ENCODE measurements around the gene TPP1.
A peak's percentile ranks its signal among the peaks of the same experiment; 100 is the strongest.

TPP1 gene

DNA sequence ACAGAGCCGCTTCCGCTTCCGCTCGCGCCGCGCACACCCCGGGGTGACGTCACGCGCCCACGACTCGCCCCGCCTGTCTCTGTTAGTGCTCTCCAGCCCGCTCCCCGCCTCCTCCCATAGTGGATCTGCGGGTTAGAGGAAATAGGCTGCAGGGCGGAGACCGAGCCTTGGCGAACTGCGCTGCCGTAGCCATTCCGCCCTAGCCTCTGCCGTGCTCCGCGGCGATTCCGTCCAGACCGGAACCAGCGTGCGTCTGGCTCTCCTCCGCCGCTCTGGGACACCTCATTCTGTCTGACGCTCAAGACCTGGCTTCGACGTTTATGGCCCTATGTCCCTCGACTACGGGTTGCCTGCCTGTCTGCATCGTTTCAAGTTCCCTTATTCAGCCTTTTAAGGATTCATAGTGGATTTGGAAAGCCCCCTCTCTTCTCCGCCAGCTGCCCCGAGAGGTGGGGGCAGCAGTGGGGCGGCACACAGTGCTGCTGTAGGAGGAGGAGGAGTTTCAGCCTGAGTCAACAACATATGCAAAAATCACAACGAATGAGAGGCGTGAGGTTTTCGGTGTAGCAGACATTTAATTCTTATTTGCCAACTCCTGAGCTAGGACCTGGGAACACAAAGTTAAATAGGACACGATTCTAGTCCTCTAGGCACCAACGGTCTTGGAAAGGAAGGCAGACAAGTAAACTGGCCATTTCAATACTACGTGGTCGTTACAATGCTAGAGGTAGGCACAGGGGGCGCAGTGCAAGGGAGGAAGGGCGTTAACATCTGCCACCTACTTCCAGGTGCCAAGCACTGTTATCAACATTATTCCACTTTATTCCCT is 6.8 kb downstream of the TPP1 start, which contains the start of gene TAF10:
Gene TAF10 (minus strand): TSS at position 4 of the 829 bp plus-strand sequence. CDS start 27 bp downstream, outside the sequence.
- peak; percentile 88 to 90 for DNase-seq (ENCODE audit: low read depth in 1 of 2, low spot score in 1 of 2)

DNA sequence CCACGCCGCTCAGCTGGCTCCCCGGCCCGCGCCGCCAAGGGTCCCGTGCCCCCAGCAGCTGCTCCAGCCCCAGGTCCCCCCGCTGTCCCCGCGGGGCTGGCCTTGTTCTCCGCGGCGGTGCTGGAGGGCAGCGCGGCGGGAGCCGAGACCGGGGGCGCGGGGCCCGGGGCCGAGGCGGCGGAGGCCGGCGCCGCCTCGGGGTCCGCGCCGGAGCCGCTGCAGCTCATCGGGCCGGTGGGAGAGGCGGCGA is 7.3 kb downstream of the TPP1 start:
- DNase-seq (ENCODE audit: low read depth in 1 of 2, low spot score in 1 of 2) = no peak

DNA sequence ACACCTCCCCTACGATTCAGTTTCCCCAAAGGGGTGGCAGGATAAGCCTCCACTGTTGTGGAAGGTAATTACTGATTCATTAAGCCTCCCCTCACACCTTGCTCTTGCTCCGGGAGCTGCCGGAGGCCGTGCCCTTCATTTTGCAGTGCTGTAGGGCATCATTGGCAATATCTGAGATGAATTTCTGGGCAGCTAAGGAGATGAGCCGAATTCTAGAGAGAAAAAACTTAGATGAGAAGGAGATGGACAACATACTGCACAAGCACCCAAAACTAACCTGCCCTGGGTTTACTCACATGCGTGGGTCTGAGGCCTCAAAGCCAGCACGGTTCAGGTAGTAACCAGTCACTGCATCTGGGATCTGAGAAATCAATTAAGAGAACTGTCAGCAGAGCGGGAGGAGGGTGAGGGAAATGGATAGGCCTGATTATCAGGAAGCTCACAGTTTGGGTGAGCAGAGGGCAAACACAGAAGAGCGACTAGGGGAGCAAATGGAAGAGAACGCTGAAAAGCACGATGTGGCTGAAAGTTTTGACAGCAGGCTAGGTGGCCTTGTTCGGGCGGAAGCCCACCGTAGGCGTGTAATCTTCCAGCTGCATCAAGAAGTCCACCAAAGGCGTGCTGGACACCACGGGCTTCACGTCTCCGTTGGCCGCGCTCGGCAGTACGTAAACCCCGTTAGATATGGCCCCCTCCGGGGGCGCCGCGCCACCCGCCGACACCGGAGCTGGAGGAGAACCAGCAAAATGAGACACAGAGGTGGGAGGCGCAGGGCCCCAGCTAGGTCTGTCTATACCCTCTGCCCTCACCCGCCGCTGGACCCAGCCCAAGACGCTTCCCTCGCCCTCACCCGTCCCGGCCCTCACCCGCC is 7.9 kb downstream of the TPP1 start:
- no peak for DNase-seq (ENCODE audit: low read depth in 1 of 2, low spot score in 1 of 2)

DNA sequence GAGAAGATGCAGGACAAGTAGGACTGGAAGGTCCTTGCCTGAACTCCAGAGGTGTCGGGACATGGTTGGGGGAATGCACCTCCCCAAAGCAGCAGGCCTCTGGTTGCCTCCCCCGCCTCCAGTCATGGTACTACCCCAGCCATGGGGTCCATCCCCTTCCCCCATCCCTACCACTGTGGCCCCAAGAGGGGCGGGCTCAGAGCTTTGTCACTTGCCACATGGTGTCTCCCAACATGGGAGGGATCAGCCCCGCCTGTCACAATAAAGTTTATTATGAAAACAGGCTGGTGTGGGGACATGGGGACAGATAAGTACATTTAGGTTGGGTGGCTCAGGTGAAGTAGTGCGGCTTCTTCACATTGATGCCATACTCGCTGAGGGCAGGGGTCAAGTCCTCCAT is 8.6 kb downstream of the TPP1 start:
- DNase-seq (ENCODE audit: low read depth in 1 of 2, low spot score in 1 of 2) = no peak

DNA sequence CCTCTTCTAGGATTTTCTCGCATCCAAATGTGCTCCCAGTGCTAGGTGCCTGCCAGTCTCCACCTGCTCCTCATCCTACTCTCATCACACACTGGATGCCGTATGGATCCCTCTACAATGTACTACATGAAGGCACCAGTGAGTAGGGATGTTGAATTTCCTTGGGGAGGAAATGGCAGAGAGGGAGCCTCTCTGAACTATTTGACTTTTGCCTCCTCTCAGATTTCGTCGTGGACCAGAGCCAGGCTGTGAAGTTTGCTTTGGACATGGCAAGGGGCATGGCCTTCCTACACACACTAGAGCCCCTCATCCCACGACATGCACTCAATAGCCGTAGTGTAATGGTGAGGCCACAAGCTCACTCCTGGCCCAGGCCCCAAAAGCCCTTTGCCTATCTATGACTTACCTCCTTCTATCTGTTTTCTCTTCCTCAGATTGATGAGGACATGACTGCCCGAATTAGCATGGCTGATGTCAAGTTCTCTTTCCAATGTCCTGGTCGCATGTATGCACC is 9.7 kb downstream of the TPP1 start:
- no peak for DNase-seq (ENCODE audit: low read depth in 1 of 2, low spot score in 1 of 2)

DNA sequence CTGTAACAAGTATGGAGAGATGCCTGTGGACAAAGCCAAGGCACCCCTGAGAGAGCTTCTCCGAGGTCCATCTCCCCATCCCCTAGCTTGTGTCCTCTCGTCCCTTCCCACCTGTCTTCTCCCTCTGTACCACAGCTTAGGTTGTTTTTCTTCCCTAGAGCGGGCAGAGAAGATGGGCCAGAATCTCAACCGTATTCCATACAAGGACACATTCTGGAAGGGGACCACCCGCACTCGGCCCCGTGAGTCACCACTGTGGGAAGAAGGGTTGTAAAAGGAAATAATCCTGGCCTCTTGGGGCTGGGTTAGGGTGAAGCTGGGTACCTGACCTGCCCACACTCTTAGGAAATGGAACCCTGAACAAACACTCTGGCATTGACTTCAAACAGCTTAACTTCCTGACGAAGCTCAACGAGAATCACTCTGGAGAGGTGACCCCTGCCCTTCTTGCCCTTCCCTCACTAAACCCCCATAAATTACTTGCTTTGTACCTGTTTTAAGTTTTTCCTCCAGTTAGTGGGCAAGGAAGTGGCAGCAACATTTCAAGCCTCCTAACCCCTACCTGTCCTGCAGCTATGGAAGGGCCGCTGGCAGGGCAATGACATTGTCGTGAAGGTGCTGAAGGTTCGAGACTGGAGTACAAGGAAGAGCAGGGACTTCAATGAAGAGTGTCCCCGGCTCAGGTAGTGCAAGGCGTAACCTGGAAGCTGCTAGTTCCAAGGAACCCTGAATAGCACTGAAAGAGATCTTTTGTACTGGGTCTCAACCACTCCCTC is 10.3 kb downstream of the TPP1 start:
- no peak for DNase-seq (ENCODE audit: low read depth in 1 of 2, low spot score in 1 of 2)

DNA sequence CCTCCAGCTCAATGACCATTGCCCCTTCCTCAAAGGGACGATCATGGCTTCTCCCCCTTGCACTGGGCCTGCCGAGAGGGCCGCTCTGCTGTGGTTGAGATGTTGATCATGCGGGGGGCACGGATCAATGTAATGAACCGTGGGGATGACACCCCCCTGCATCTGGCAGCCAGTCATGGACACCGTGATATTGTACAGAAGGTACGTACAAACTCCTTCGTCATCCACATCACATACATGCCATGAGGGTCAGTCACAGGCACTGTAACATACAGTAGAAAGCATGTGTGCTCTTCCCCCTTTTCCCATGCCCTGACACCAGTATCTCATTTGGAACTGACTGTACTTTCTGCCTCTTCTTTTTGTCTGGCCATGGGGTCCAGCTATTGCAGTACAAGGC is 11.2 kb downstream of the TPP1 start:
- DNase-seq (ENCODE audit: low read depth in 1 of 2, low spot score in 1 of 2) = no peak

DNA sequence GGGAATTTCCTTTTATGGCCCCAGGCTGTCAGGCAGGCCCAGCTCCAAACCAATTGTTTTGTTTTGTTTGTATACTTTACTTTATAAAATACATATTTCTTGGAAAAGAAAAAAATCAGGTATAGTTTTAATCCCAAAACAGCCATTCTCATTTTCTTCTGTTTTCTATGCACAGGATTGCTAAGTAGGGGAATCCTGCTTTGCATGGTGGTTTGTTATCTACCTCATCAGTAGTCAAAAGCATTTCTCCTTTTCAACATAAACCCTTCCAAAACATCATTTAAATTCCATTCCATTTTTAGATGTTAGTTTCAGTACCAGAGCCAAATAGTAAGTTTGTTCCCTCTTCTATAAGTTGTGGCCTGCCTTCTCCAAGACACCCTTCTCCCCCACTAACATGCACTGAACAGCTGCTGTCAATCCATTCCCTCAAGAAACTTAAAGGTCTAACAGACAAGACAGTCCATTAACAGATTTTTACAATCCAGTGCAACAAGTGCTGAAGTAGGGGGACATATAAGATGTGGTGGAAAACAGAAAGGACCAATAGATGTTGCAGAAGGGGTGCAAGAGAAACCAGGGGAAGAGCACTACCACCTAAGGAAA is 11.9 kb downstream of the TPP1 start:
- no peak for DNase-seq (ENCODE audit: low read depth in 1 of 2, low spot score in 1 of 2)

DNA sequence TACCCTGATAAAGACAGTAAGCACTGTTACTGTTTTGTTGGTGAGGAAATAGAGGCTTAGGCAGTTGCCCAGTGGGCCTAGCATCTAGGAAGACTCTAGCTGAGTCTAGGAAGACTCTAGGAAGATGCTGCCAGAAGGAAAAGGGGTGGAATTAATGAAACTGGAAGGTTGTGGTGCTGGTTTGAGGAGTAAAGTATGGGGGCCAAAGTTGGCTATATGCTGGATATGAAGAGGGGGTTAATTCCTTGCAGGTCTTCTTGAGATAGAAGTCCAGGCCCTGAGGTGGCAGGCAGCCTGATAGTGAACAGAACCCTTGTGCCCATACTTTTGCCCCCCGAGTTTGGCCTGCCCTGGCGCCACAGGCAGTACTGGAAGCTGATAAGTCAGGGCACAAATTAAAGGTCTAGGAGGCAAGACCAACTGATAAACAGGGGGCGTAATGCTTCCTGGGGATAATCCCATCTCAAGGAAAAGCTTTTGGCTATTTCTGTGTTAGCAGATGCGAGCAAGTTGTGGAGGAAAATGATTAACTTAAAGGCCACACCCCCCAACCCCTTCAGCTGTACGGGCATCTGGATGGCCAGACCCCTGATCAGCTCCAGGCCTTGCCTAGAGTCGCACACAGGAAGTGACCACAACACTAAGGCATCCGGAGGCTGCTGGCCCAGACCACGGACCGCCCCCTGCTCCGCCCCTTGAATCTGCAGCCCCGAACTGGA is 12.6 kb downstream of the TPP1 start:
- no peak for DNase-seq (ENCODE audit: low read depth in 1 of 2, low spot score in 1 of 2)

DNA sequence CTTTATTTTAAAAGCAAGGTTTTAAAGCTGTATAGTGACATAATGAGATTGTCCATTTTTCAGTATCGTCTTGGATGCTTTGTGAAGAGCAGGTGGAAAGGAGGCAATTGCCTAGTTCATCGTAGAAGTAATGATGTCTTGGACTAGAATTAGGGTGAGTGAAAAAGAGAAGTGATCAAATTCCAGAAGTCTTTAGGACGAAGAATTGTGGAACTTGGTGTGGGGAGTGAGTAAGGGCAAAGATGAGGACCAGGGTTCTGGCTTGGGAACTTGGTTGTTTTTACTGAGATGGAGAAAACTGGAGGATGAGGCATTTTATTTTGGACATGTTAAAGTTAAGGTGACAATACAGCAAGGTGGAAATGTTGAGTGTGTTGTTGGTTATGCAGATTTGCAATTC is 14.4 kb downstream of the TPP1 start:
- DNase-seq (ENCODE audit: low read depth in 1 of 2, low spot score in 1 of 2) = no peak

DNA sequence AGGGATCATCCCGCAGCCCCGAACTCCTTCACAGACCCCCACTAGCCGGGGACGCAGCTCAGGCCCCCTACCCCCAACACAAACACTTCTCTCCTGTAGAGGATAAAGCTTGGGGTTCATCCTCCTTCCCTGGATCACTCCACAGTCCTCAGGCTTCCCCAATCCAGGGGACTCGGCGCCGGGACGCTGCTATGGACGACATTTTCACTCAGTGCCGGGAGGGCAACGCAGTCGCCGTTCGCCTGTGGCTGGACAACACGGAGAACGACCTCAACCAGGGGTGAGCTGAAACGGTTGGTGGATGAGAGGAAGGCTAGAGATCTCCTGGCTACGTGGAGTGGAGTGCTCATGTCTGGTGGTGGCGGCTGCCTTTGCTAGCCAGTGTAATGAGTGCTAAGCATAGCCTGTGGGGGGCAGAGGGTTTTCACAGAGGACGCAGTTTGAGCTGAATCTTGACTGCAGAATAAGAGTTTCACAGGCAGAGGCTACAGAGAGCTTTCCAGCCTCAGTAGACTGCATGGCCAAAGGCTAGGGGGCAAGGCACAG is 15.1 kb downstream of the TPP1 start:
- DNase-seq (ENCODE audit: low read depth in 1 of 2, low spot score in 1 of 2) = peak in 1 of 2 donors; percentile 29

DNA sequence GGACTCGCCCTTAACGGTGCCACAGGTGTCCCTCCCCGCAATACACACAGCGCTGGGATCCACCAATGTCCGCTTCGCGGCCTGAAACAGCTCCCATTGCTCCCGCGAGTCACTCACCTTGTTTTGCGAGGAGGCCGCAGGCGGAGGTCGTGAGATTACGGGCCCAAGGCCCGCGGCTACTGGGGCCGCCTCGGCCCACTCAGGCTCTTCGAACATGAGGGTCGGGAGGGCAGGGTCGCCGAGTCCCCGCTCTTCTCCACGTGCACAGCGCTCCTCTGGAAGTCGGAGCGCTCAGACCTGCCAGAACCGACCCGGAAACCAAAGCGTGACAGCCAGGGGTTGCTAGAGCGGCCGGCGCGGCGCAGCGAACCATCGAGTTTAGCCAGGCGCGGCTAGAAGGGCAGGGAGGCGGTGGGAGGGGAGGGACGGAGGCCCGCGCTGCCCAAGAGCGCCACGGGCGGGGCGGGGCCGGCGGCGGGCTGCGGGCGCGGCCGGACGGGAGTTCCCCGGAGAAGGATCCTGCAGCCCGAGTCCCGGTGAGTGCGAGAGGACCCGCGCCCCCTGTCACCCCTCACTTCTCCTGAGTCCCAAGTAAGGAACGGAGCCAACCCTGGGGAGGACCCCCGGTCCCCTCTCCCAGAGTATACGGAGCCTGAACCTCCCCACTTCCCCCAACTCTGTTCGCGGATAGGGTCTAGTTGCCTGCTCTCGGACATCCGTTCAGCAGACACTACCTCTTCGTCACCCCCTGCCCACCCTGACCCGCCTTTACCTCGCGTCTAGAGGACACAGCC is 15.7 kb downstream of the TPP1 start, which contains the start of the genes ILK and RRP8:
Gene ILK (plus strand): TSS at position 488 of the 794 bp plus-strand sequence. CDS start 498 bp downstream, outside the sequence.
Gene RRP8 (minus strand): TSS at position 330 of the 794 bp plus-strand sequence. CDS start 114 bp downstream, at position 216.
- peak; percentile 72 to 76 for DNase-seq (ENCODE audit: low read depth in 1 of 2, low spot score in 1 of 2)

DNA sequence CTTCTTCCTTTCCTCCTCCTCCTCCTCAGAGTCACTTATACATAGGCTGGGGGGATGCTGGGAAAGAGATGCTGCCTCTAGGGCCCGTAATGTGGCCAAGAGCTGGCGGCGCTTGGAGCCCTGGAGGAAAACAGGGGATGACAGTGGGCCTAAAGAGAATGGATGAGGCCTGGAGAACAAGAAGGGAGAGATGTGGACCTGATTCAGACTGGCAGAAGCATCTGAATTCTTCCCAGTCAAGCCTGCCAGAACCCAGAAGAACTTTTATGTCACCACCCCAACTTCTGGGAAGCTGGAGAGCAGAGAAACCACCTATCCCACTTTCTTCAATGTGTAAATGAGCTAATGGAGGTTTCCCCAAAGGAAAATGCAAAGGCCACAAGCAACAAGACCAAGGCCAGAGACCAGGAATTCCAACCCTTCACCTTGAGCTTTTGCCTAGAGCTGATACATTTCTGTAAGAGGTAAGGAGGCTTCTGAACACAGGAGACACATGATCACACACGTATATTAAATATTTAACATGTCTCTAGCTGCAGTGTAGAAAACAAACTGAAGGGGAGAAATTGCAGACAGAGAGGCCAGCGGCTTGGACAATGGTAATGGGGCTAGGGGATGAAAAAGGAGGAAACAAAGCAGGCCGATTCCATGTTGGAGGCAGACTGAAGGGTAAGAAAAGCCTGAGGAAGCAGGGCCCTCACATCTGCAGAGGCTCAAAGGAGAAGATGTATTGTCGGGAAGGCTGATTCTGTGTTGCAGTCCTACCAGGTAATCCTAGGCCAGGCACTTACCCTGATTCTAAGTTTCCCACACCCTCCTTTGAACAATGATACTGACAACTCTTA is 16.9 kb downstream of the TPP1 start:
- DNase-seq (ENCODE audit: low read depth in 1 of 2, low spot score in 1 of 2) = no peak

DNA sequence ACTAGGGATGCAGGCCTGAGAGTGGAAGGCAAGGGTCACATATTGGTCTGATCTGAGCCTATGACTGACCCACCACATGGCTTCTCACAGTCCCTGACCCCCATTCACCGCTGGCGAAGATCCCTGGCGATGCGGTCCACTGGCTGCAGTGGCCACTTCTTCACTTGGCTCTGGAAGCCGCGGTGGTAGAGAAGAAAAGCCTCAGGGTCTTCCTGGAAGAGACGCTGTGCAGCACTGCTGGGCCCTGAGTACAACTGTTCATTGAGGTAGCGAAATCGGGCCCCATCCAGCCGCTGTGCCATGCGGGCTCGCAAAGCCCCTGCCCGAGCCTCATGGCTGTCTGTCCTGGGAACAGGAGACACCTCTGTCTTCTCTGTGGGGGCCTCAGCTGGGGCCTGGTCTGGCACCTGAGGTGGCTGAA is 18.2 kb downstream of the TPP1 start:
- DNase-seq (ENCODE audit: low read depth in 1 of 2, low spot score in 1 of 2) = no peak

DNA sequence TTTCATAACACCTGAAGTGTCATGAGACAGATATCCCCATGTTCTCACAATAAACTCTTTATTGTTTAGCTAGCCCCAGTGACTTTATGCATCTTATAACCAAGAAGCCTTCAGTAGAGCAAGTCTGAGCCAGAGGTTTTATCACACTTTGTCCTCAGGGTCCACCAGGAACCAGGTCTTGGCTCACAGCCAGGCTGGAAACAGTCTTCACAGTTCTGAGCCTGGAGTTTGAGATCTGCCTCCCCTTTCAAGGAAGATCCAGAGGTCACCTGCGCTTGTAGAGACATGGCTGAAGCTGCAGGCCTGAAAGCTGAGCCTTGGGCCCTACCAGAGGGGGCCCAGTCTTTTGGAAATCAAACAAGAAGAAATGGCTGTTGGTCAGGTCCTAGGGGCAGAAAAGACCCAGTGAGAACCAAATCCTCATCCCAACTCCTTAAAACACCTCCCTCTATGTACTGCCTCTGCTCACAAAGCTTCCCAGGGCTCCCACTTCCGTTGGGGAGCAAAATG is 19.3 kb downstream of the TPP1 start:
- no peak for DNase-seq (ENCODE audit: low read depth in 1 of 2, low spot score in 1 of 2)

DNA sequence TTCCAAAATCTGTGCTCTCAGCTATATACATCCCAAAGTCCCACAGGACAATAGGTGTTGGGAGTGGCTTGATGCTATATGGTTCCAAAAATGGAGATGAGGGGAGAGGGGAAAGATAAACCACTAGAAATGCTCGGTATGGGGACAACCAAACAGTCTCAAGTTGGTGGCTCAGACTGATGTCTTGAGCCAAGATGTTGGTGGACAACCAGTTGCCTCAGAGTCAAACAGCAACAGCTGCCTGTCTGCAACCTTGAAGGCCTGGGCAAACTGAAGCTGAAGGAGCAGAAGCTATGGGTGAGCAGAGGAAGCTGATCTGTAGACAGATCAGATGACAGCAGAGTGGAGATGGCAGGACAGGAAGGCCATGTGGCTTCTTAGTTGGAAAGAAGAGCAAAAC is 19.8 kb downstream of the TPP1 start:
- no peak for DNase-seq (ENCODE audit: low read depth in 1 of 2, low spot score in 1 of 2)

DNA sequence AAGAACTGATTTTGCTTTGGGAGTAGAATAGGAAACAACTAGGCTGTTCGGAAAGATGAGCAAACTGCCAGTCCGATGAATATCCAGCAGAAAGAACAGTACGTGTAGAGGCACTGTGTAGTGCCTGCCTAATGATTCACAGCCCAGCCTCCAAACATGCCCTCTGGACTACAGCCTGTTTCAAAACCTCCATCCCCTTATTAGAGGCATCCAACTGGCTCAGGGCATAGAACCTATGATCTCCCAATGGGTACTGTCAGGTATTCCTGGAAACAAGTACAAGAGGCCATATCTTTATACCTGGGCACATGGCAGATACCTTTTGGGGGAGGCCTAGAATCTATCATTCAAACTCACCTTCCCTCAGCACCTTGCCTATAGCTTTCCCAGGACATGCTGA is 20.7 kb downstream of the TPP1 start:
- DNase-seq (ENCODE audit: low read depth in 1 of 2, low spot score in 1 of 2) = no peak
